Activated CD4-positive, CD25-positive, alpha-beta regulatory T cell (primary cell): ENCODE measurements around the gene CD69.
A peak's percentile ranks its signal among the peaks of the same experiment; 100 is the strongest.

Experiments used
- DNase-seq, 4 experiments: peaks; one replicate each; lab custom pipeline; 2025; lab: John Stamatoyannopoulos, UW

CD69 gene

DNA sequence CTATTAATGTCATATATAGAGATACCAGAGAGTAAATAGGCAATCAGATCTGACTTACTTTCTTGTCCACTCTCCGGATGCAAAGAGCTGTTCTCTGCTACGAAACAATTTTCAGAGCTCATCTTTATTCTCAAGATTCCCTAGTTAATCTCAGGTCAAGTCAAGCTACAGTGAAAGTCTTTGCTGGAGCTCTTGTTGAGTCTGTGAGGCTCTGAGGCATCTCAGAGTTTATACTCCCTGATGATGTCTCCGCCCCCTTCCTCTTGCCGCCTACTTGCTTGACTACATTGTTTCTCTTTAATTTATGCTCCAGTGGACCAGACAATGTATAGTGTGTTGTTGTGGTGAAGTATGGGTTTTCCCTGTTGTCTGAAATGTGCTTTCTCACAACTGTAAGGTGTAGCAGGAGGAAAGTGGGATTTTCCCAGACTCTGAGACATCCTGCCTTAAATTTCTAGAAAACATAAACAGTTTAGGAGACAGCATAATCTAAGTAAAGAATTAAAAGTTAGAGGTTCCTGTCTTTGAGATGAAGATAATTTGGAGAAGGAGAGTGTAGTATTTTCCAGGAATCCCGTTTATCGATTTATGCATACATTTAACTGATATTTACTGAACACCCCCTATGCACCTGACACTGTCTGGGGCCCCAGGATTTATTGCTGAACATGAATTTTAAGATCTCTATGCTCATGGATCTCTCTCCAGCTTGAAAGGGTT, at the start of gene CD69:
Gene CD69, minus strand, starts transcription at position 203 of the 720 bp plus-strand sequence. Its CDS starts 81 bp downstream, at position 122.
- peak; percentile 17 to 58 (median 51) for DNase-seq

DNA sequence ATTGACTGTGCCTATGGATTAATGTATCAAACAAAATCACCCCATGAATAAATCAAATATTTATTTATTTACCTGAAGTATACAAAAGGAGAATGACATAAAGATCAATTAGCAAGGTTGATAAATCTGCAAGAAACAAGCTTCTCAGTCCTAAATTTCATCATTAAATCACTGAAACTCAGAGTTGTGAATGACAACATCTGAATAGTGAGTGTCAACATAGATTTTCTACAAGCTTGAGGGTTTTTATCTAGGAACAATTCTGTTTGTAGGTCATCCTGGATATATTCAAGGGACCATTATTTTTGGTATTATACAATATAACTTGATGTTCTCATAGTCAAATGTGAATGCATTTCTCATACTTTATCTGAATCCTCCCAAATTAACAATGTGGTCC, 49.2 kb upstream of the CD69 start:
- DNase-seq, result no peak

DNA sequence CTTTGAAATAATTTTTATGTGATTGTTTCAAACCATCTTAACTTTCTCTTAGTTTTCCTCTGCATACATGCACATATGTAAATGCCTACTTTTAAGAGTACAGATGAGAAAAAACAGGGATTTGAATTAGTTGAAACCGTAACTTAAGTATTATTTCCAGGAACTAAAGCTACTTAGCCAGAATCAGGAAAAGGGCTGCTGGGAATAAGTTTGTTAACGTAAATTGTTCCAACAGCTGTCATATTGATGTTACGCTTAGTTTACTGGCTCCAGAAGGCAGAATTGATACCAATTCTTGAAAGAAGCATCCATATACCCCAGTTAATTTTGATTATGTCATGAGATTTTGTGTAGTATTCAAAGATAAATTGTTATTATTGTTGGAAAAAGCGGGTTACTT, 48.6 kb upstream of the CD69 start:
- DNase-seq, result no peak

DNA sequence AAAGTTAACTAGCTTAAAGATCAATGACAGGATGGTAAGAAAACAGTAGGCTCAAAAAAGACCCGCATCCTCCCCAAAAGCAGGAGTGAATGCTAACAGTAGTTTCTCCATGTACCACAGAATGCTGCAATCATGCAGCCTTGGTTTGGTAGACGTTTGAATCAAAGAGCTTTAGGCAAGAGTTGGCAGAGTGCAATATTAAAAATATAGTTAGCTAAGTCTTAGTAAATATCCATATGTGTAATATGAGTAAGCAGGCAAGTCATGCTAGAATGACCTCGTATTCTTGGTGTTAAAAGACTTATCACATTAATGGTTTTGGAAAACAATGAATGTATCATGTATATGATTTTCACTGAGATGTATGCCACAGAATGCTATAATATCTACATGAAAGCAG, 47.8 kb upstream of the CD69 start:
- DNase-seq, result no peak

DNA sequence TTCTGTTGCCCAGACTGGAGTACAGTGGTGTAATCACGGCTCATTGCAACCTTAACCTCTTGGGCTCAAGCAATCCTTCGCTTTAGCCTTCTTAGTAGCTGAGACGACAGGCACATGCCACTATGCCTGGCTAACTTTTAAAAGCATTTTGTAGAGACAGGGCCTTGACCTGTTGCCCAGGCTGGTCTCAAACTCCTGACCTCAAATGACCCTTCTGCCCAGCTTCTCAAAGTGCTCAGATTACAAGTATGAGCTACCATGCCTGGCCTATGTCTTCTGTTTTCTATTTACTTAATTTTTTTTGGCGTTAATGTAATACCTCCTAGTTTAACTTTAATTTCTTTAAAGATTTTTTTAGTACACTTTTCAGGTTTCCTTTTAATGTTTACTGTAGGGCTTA, 46.0 kb upstream of the CD69 start:
- DNase-seq, result no peak

DNA sequence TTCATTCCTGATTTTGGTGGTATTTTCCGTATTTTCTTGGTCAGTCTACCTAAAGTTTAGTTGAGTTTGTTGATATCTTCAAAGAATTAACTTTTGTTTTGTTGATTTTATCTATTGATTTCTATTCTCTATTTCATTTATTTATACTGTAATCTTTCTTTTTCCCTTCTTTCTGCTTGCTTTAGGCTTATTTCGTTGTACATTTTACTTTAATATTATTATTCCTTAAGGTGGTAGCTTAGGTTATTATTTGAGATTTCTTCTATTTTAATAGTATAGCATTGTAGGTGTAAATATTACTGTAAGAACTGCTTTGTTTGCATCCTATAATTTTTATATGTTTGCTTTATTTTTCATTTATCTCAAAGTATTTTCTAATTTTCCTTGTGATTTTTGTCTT, 45.2 kb upstream of the CD69 start:
- DNase-seq, result no peak

DNA sequence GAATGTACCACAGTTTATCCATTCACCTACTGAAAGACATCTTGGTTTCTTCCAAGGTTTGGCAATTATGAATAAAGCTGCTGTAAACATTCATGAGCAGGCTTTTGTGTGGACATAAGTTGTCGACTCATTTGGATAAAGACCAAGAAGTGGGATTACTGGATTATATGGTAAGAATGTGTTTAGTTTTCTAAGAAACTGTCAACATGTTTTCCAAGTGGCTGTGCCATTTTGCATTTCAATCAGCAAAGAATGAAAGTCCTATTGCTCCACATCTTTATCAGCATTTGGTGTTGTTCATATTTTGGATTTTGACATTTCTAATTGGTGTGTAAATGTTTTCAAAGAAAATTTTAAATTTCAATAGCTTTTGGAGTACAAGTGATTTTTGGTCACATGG, 39.3 kb upstream of the CD69 start:
- DNase-seq, result no peak

DNA sequence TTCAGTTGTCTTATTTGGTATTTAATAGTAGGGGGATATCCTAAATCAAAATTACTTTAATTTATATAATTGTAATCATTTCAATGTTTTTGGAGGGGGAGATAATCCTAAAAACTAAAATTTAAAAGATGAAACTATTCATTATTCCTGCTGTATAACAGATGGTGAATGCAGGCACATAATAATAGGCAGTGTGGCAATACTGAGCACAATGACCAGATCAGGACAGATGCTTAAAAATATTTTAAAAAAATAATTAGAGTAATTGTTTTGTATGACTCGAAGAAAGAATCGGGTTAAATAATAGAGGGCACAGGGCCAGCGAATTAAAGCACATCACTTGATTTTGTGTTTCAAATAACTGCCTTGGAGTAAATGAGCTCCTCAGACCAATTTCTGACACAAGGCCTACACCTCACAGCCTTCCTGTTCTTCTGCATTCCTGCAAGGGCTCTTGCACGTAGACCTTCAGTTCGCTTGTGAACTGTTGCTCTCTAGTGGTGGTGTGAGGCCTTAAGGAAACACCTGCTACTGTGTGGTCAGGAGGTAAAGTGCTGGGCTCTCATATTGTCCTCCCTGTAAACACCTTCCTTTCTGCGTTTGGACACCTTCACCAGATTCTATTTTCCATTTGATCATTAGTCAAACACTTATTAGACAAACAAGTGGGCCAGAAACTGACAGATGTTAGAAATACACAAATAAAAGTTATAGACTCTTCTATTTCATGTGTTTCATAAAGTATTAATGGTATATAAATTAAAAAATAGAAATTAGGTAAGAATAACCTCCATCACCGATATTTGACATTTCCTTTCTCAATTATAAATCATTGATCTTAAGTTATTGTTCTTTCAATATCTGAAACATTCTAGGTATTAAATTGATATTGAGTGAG, 37.3 kb upstream of the CD69 start:
- peak; percentile 5 to 36 (median 11) for DNase-seq

DNA sequence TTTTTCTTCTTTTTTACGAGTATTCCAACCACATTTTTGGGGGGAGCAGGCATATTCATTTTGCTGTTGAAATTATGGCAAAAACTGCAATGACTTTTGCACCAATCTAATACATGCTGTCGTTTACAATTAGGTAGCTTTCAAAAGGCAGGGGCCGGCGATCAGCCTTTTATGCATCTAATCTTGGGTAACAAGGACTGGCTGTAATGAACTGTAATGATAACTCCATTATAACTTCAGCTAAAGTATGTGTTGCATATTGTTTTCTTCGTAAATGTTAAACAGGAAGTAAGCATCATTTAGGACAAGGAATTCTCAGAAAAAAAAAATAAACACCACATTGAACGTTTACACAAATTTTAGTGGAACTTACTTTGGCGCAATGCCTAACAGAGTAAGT, 36.3 kb upstream of the CD69 start:
- no peak for DNase-seq

DNA sequence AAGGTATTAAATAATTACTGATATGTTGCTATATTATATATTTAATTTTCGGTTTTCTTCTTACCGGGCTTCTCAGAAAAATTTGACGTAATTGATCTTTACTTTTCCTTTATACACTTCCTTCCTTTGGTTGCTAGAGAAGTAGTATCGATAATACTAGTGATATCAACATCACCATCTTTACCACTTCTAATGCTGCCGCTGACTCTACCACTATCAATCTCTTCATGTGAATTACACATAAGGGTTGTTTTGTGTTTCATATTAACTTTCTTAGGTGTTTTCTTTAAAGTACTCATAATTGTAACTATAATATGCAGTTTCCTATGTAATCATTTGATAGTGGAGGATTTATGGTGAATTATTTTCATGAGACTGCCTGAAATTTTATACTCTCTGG, 35.6 kb upstream of the CD69 start:
- no peak for DNase-seq

DNA sequence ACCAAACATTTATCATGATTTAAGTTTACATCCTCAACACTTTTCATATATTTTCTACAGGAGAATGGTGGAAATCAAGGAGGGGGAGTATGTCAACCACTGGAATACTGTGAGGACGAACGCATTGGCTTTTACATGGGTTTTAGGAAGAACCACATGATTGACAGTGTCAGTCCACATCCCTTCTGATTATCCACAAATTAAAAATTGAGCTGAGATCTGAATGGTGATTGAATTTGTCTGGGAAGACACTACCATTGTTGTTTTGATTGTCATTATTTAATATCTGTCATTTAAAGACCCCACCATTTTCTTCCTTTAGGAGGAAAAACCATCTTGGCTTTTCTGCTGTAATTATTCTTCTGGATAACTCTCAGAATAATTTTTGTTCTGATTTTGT, 35.2 kb upstream of the CD69 start:
- DNase-seq, result no peak

DNA sequence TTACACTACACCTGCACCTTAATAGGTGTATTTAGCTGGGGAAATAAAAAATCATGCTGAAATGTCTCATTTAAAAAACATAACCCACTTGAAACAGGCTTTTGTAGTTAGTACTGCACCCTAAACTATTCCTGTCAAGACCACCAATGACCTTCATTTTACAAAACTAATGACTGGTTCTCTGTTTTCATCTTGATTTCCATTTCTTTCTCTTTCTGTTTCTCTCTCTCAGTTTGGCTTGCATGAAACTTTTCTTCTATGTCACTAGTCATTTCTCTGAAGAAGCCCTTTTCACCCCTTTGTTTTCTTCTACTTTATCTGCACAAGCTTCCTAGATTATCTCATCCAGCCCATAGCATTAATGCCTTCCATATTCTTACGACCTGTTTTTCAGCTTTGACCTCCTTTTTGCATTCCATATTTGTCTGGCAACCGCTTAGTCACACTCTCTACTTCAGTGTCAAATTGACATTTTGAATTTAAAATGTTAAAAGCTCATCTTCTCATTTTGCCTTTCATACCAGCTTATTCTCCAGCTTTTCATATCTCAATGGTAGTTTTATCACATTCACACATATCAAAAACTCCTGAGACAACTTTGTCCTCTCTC, 33.9 kb upstream of the CD69 start:
- DNase-seq, result no peak

DNA sequence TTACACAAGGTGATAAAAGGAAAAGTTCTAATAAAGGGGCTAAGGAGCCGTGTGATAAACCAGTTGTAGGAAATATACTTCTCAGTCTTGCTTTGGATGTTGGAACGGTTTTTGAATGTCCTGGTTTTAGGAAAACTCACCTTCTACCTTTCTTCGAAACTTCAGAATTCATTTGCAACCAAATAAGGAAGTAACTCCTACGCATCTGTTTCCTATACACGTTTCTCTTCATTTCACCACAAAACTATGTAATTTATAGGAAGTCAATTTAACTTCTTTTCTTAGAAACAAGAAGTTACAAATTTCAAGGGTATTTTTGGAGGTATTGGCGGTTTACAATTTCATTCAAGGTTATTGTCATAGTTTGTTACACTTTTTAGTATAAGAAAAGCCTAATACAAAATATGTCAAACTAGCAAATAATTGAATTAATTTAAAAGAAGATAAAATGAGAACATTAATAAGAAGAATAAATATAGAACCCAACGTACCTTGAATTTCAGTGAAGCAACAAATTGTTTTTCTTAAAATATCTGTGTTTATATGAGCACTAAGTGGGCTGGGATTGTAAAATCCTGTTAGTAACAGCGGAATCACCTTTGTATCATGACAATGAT, 33.2 kb upstream of the CD69 start:
- no peak for DNase-seq

DNA sequence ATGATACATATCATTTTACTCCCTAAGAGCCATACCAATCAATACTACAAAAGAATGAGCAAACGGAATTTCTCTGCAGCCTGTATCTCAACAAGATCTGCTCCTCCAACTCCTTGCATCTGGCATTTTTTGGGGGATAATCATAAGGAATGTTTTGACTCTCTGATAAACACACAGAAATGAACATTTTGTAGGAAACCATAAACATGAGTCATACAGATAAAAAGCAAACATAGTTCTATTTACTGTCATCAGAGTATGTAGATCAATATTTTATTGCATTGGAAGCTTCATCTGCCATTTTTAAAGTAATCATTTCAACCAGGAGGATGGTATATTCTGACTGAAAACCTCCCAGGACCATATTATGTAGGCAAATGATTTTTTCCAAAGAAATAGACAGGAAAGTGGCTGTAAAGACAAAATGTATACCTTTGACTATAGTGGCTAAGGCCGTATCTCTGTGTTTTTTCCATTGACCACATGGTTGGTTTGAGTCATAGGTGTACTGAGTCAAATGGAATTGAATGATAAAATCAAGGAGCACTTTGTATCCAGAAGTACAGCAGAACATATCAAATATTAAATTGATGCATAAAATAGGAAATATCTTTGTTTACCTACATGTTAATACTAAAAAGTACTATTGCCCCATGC, 32.4 kb upstream of the CD69 start:
- no peak for DNase-seq

DNA sequence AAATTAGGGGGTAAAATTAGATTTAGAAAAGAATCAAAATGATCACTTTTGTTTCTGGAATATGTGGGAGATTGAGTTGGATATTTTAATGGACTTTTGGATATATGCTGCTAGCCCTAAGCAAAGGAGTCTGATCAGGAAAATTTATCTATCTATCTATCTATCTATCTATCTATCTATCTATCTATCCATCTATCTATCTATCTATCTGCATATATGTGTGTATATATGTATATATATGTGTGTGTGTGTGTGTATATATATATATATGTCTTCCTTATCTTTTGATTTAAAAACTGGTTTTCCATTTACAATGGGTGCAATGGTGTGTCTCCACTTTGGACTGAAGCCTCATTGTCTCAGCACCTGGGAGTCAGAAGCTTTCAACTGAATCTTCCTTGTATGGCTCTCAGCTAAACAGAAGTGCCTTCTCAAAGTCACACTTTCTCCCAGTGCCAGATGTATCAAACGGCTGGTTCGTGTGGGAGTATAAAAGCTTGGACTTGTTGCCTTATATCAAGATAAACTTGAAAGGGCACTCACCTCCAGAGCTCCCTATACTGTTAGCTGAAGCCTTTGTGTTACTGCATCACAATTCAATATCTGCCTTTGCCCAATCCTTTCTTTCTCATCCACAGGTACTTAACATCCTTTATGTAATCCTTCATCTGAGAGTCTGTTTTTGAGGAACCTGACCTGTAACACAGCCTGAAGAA, 31.6 kb upstream of the CD69 start:
- no peak for DNase-seq

DNA sequence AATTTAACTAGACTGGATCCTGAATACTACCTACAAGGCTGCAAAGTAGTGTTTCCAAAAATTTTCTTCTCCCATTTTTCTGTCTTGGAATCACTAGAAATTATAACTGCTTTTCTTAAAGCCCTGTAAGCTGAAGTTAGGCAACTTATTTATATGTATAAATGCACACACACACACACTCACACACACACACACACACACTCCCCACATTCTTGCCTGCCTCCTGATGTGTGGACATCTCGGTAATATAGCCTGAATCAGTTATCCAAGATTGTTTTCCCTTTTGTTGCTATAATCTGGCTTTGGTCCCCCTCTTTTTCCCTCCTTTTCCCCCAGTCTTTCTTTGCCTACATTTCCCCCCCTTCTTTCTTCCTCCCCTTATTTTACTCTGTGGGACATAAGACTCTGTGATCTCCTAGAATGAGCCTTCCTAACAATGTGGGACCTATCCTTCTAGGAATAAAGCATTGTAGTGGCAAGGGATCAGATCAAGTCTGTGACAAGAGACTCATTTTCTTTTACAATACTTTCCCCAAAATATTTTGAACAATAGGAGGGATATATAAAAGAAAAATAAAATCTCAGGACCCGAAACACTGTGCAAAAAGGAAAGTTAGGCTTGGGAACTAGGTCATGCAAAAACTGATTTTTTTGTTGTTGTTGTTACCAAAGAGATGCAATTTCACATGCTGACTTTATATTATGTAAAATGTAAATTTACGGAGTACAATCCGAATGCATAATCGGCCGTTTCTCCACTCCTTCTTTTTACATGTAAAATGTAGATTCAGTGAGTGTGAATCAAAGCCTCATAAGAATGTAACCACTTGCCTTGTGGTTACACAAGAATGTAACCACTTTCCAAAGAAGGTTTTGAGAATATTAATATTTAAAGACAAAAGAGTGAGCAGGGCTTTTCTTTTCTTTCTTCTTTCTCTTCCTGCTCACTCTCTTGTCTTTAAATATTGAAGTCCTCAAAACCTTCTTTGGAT, 26.3 kb upstream of the CD69 start:
- DNase-seq, result no peak

DNA sequence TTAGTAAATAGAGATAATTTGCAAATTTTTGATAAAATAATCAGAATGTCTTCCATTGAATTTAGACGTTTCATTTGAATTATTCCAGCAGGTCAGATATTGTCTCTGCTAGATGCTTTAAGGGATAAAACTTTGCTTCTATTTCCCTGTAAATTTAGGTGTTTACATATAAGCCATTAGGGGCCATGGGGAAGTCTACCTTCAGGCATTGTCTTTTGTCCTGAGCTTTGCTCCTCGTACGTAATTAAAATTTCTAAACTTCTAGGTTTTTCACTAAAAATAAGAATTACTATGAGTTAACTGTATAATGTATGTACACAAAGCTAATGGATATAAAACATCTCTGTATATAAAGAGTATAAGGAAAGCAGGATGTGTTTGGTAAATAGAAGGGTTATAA, 24.1 kb upstream of the CD69 start:
- DNase-seq, result no peak

DNA sequence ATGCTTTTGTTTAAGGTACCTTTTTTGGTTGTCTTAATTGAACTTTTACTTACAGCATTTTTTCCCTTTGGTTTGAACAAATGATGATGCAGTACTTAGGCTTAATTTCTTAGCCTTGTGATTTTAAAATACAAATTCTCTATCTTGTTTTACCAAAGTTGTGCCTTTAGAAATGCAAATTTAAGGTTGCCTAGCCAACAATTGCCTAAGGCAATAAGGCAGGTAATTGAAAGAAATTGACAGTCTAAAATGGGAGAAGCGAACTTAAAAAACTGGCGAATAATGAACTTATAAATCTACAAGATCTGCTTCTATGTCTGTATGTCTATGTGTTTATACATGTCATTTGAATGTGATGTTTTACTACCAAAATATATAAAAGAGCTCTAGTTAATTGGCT, 23.6 kb upstream of the CD69 start:
- no peak for DNase-seq

DNA sequence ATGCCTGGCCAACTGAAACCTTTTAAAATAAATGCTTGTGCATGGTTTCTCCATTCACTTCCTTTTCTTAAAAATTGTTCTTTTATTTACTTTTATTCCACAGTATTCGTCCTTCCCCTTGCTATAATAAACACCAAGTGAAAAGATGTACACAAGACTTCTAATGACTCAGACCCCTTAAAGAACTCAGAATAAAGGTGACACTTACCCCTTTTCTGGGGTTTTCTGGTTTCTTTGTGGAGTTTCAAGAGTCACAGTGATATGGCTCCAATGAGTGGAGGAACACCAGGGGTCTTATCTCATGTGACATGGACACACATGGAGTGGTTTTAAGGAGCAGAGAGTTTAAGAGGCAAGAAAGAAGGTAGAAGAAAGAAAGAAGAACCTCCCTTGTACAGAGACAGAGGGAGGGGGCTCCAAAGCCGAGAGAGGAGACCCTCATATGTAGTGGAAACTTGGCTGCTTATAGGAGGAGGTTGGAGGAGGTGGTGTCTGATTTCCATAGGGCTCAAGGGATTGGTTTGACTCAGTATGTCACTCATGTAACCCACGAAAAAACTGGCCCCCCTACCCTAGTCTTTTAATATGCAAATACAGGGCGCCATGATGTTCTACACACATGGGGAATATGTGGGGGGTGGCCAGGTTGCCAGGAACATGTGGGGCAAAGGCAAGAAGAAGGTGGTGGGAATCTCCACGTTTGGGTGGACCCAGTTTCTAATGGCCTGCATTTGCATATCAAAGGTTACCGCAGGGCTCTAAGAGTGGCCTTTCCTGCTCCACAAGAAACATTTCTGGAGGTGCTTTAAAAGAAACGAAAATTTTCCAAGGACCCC, 22.1 kb upstream of the CD69 start:
- no peak for DNase-seq
